HG03039 (cell line): ENCODE data around the gene CDH11.

ENCODE experiments used
- ATAC-seq: cut with Tn5 transposase; IDR thresholded peaks from one replicate; pipeline ENCODE4 v1.9.1; 2021; ENCODE audit warnings: mild to moderate bottlenecking, moderate library complexity; ENCODE audit not compliant: unreplicated experiment

Gene CDH11

GRCh38 chr16:65041667-65042066 lies 80.2 kb downstream of the CDH11 start:
- ATAC-seq, result no peak

DNA sequence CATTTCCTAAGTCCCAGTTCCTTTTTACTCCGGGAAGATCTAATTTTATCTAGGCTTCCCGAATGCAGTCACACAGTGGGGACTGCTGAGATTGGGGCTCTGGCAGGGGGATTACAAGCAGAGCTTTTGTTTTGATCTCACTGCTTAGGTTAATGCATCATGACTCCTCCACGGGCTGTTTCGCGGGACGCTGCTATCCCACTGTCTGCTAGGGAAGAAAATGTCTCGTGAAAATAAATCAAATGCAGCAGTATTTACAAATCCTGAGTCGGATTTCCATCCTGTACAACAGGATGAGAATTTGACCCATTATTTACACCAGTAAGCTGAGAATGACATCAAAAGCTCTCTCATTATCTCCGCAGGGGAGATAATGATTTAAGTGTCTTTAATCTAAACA lies 83.8 kb downstream of the CDH11 start:
- ATAC-seq, result no peak

GRCh38 chr16:65037556-65037955 lies 84.3 kb downstream of the CDH11 start:
- no peak for ATAC-seq

GRCh38 chr16:65034915-65035314 lies 86.9 kb downstream of the CDH11 start:
- no peak for ATAC-seq

GRCh38 chr16:65032387-65032786 lies 89.5 kb downstream of the CDH11 start:
- no peak for ATAC-seq

DNA sequence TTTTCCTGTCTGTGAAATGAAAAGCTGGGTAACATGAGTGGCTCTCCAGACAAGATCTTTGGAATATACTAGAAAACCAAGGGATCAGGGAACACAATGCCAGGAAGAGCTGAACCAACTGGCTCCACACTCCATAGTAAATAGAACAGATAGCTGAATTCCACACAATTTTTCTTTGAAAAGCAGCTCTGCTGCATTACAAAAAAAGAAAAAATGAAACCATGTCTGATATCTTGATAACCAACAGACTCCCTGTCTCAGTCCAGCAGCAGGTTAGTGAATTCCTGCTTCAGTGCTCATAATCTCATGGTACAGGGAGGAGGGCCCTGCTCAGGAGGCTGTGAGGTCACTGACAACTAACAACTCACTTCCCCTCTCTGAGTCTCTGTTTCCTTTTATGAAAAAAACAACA lies 97.1 kb downstream of the CDH11 start:
- no peak for ATAC-seq

- no peak for ATAC-seq
Observed at GRCh38 chr16:65023802-65024201, 98.1 kb downstream of the CDH11 start.

DNA sequence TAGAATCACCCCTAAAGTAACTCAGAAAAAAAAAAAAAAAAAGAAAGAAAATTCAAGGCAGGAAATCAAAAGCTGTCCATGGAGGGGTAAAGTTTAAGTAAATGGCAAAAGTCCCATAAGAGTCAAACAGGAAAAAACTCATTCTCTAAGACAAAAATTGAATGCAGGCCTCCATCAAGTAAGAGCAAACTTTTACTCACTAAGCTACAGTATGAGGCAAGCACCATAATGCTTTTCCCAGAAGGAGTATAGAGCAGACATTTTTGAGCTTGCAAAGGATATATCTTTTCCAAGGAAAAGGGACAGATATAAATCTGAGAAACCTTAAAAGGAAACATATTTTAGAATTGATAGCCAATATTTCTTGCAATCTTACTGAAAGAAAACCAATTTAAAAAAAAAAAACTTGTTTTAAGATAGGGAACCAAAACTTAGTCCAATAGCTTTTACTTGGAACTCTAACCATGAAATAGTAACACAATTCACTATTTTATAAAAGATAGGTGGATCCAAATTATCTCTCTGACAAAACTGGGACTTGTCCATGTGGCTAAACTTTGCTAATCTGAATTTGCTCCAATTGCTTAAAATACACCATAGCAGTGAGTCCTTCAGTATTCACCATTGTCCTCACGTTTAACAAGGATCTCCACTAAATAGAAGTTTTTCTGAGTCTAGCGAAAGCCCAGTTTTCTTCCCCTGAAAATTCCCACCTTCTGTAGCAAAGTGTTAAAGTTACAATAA lies 99.8 kb downstream of the CDH11 start:
- no peak for ATAC-seq

- ATAC-seq, result no peak
Observed at GRCh38 chr16:65016754-65017153, 105.1 kb downstream of the CDH11 start.

DNA sequence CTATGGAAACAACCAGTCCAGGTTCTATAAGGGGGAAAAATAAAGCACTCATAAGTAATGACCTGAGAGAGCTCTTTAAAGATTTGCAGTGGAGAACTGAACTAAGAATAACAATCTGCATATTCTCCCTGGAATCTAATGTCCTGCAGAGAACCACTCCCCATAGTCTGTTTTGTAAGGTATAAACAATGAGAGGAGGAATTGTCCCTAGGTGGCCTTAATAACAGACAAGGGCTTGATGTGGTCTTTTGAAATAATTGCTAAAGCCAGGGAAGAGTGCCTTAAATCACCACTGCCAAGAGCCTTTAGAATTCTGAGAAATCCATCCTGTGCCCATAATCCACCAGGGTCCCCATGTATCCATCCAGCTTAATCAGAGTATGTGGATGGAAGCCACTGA lies 106.3 kb downstream of the CDH11 start:
- ATAC-seq, result no peak

GRCh38 chr16:65012357-65012756 lies 109.5 kb downstream of the CDH11 start:
- no peak for ATAC-seq

DNA sequence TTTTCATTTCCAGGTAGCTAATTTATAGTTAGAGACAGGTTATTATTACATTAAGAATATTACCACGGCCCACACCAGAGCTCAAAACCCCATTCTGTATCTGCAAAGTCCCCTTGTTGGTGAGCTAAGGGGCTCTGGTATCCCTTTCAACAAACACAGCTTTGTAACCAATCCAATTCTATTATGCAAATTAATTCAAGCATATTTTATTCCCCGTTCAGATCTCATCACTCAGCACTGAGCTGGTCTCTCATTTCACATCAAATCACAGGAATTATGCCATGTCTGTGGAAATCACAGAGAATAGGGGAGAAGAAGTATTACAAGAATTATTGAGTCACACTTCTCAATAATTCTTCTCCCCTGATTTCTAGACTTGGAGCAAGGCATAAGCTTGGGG lies 111.7 kb downstream of the CDH11 start:
- ATAC-seq, result no peak

DNA sequence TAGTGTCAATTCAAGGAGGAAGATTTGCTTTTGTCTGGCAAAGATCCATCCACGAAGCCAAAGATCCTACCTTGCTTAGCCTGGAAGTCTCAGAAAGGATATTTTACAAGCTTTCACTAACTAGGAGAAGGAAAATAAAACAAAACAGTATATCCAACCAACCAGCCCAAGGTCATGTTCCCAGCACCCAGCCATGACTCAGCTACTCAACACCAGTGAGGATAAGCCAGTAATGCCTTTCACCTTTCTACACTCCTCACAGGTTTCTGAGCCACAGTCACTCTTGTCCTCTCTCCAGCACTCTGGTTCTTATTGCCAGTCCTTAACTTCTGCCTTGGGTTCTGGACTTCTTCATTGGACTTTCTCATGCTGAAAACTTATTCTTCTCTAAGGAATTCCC lies 116.2 kb downstream of the CDH11 start:
- no peak for ATAC-seq

- ATAC-seq, result no peak
Observed at GRCh38 chr16:65004570-65004969, 117.3 kb downstream of the CDH11 start.

DNA sequence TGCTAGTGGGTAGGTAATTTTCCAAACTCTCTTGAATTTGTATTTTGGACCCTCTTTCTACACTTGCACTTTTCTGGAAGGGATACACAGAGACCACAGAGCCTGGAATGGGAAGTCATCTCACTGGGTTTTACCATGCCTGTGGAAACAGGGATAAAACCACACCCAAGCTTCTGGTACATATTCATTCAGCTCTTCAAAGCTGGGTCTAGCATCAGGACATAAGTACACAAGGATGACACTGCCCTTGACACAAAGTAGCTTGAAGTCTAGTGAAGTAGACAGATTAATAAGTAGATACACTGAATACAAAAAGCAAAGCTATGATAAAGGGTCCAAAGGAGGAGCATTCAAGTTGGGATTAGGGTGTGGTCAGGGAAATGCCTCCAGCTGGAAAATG lies 118.2 kb downstream of the CDH11 start:
- ATAC-seq, result no peak

- no peak for ATAC-seq
Observed at GRCh38 chr16:65002265-65002664, 119.6 kb downstream of the CDH11 start.

- no peak for ATAC-seq
Observed at GRCh38 chr16:65000654-65001053, 121.2 kb downstream of the CDH11 start.

DNA sequence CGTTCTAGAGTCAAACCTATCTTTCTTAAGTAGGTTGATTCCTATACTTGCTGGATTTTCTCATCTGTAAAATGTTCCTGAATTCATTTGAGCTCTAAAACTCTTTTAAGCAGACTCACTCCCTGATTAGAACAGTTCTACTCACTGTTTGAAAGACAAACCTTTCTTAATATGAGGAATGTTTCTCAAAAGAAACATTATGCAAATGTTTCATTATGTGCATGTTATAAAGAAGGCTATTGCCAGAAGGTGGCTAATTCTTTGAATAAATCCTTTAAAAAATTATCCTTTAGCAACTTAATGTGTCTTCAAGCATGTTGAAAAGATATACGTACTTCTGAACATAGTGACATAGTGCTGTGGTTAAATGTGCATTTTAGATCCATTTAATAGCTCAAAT lies 124.1 kb downstream of the CDH11 start:
- ATAC-seq, result no peak

DNA sequence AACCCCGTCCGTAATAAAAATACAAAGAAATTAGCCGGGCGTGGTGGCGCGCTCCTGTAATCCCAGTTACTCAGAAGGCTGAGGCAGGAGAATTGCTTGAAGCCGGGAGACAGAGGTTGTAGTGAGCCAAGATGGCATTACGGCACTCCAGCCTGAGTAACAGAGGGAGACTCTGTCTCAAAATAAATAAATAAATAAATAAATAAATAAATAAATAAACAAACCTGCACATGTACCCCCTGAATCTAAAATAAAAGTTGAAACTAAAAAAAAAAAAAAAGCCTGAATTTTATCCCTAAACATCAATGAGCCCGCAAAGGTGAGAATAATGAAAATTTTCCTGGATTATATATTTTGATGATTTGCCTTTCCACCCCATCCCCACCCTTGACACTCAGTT lies 124.7 kb downstream of the CDH11 start:
- no peak for ATAC-seq

DNA sequence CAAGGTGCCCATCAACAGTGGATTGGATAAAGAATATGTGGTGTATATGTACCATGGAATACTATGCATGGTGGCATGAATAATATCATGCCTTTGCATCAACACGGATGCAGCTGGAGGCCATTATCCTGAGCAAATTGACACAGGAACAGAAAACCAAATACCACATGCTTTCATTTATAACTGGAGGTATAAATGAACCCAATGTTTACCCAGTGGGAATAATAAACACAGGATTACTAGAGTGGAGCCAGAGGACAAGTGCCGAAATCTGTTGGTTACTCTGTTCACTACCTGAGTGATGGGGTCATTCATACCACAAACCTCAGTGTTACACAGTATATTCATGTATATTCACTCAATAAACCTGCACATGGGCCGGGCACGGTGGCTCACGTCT lies 125.2 kb downstream of the CDH11 start:
- no peak for ATAC-seq

- no peak for ATAC-seq
Observed at GRCh38 chr16:64993464-64993863, 128.4 kb downstream of the CDH11 start.

DNA sequence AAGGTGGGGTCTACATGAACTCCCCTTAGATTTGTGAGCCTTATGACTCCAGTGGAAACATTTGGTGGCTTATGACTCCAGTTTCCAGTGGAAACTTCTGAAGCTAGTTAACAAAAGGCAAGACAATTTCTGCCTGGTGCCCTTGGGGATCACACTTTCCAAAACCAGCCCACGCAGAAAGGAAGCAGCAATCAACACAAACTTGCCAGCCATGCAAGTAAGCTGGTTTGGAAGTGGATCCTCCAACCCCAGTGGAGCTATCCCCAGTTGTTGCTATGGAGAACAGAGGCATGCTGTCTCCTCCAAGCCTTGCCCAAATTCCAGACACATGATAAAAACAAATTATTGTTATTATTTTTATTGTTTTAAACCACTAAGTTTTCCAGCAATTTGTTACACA lies 130.9 kb downstream of the CDH11 start:
- no peak for ATAC-seq

DNA sequence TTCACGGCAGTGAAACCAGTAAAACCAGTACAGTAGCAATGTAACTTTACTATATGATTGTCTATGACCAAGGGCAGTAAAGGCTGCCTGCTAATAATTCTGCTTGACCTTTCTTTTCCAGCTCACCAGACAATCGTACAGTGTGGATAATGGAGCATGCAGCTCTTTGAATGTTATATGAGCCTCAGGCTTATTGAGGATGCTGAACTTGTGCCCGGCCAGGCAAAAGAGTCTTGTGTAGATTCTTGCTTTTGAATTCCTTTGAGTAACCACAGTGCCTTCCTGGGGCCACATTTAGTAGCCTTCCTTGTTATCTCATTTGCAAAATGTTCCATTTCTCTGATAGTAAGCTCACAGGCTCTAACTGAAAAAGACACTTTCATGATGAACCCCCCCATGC lies 131.8 kb downstream of the CDH11 start:
- ATAC-seq, result no peak
